Transverse colon (tissue), 4 donors: Measurements from ENCODE around the gene CPNE7.

Source experiments
- EP300 ChIP-seq: sonication (generic); formaldehyde crosslinking; IDR thresholded peaks from one replicate; pipeline ENCODE4 v1.6.1; 2017; ENCODE audit warnings: antibody characterized with exemption, low read depth
- POLR2A ChIP-seq: fragments of 450-650 bp; IDR thresholded peaks from one replicate; pipeline ENCODE4 v1.6.1; 2016; ENCODE audit warnings: antibody characterized with exemption, mild to moderate bottlenecking, moderate library complexity
- POLR2AphosphoS5 ChIP-seq, 3 donors: sonication (generic); formaldehyde crosslinking; IDR thresholded peaks; one replicate each; pipeline ENCODE4 v1.6.1; 2016; ENCODE audit warnings: antibody characterized with exemption in 3 of 3
- TF ChIP-seq, protein P1 (sequence below), 5 experiments: fragments of 200-600 bp in 3 of 5; fragments of 450-650 bp in 2 of 5; sonication (generic) in 3 of 5; IDR thresholded peaks; 1 replicate in 2 of 5; 2 replicates in 3 of 5; pipeline ENCODE4 v1.5.1; 2016 to 2017; ENCODE audit warnings: antibody characterized with exemption in 5 of 5, inconsistent platforms in 3 of 5, mild to moderate bottlenecking in 2 of 5, moderate library complexity in 1 of 5

DNA sequence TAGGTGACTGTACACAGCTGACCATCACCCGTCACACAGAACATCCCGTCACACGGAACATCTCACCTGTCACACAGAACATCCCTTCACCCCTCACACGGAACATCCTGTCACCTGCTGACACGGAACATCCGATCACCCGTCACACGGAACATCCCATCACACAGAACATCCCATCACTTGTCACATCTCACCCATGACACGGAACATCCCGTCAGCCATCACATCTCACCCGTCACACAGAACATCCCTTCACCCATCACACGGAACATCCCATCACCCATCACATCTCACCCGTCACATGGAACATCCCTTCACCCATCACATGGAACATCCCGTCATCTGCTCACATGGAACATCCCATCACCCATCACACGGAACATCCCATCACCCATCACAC is 3.8 kb downstream of the CPNE7 start:
- TF ChIP-seq POLR2A (no peak), EP300 (no peak), POLR2AphosphoS5 (IDR thresholded peaks at IDR 0.05) (no peak)
- TF ChIP-seq, protein P1, sequence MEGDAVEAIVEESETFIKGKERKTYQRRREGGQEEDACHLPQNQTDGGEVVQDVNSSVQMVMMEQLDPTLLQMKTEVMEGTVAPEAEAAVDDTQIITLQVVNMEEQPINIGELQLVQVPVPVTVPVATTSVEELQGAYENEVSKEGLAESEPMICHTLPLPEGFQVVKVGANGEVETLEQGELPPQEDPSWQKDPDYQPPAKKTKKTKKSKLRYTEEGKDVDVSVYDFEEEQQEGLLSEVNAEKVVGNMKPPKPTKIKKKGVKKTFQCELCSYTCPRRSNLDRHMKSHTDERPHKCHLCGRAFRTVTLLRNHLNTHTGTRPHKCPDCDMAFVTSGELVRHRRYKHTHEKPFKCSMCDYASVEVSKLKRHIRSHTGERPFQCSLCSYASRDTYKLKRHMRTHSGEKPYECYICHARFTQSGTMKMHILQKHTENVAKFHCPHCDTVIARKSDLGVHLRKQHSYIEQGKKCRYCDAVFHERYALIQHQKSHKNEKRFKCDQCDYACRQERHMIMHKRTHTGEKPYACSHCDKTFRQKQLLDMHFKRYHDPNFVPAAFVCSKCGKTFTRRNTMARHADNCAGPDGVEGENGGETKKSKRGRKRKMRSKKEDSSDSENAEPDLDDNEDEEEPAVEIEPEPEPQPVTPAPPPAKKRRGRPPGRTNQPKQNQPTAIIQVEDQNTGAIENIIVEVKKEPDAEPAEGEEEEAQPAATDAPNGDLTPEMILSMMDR (IDR thresholded peaks at IDR 0.05): no peak
